GM10248 (cell line): ENCODE data around the gene KIAA0825.

Experiments
- CTCF ChIA-PET: fragments of 300-600 bp; sonication (Branson Sonifier 250); formaldehyde crosslinking; extraction: SDS; loops from one replicate; lab custom pipeline; 2021; ENCODE audit warnings: antibody characterized with exemption; lab: Yijun Ruan, JAX
- POLR2A ChIA-PET: fragments of 350-650 bp; sonication (Branson Sonifier 250); formaldehyde crosslinking; extraction: SDS; loops from one replicate; lab custom pipeline; 2020; ENCODE audit warnings: antibody characterized with exemption; lab: Yijun Ruan, JAX
- DNase-seq: peaks from one replicate; pipeline ENCODE4 v3.0.0; 2012; ENCODE audit errors: extremely low spot score
- CTCF ChIP-seq: IDR thresholded peaks from 2 replicates; pipeline ENCODE4 v1.5.1; 2012; ENCODE audit warnings: mild to moderate bottlenecking, low read depth; ENCODE audit errors: extremely low read depth, missing control alignments, control extremely low read depth

KIAA0825 gene

GRCh38 chr5:94562327-94562971 is 56.0 kb downstream of the KIAA0825 start:
- no peak for TF ChIP-seq CTCF
- DNase-seq: no peak
- ChIA-PET CTCF (interaction anchor here (1.2 kb wide), 1 partner anchor 37 kb away, joined by 3 read pairs; no protein-coding TSS in a partner anchor), POLR2A (no interaction called here)

- no peak for TF ChIP-seq CTCF
- no peak for DNase-seq
- ChIA-PET POLR2A (no interaction called here), CTCF (interaction anchor here (1.2 kb wide), 1 partner anchor 21 kb away, joined by 3 read pairs; no protein-coding TSS in a partner anchor)
Measured at GRCh38 chr5:94558028-94558427, 60.4 kb downstream of the KIAA0825 start.

- CTCF ChIA-PET: no interaction called here
- TF ChIP-seq CTCF: no peak
- no peak for DNase-seq
- POLR2A ChIA-PET: no interaction called here
Measured at GRCh38 chr5:94551858-94552257, 66.5 kb downstream of the KIAA0825 start.

GRCh38 chr5:94545870-94546625 is 72.4 kb downstream of the KIAA0825 start:
- DNase-seq: no peak
- no peak for TF ChIP-seq CTCF
- CTCF ChIA-PET: interaction anchor here (1.0 to 1.7 kb wide), 3 partner anchors 14 to 192 kb away, joined by 3 to 7 read pairs (median 5); no protein-coding TSS in a partner anchor
- POLR2A ChIA-PET: no interaction called here

GRCh38 chr5:94544875-94545547 is 73.4 kb downstream of the KIAA0825 start:
- DNase-seq: no peak
- CTCF ChIA-PET: interaction anchor here (1.0 to 1.7 kb wide), 3 partner anchors 15 to 193 kb away, joined by 3 to 7 read pairs (median 5); no protein-coding TSS in a partner anchor
- POLR2A ChIA-PET: no interaction called here
- no peak for TF ChIP-seq CTCF

- no peak for TF ChIP-seq CTCF
- POLR2A ChIA-PET: no interaction called here
- CTCF ChIA-PET: no interaction called here
- no peak for DNase-seq
Measured at GRCh38 chr5:94544031-94544650, 74.3 kb downstream of the KIAA0825 start.
